GM23338 (cell line): Measurements from ENCODE around the gene FBXO11. TPM values are rescaled to one million over a fixed set of nuclear protein-coding genes. Genes with fewer than 3 reads are reported as not detected.
"Not testable (repeated sequence)": the region's sequence is repeated elsewhere in the genome, so short reads cannot be mapped to it uniquely, and the experiment has no call there.

ENCODE experiments used
- ATAC-seq: fragments of 200-7000 bp; cut with Tn5 transposase; 3 replicates; pipeline ENCODE4 v1.9.1; 2020
- DNase-seq: peaks from one replicate; pipeline ENCODE4 v3.0.0-alpha.2; 2015; ENCODE audit warnings: low spot score
- H2AFZ ChIP-seq: fragments of 200-600 bp; sonication (generic); 2 replicates; pipeline ENCODE4 v1.8.0; 2016; ENCODE audit warnings: antibody characterized with exemption, mild to moderate bottlenecking, moderate library complexity
- H3F3A ChIP-seq: fragments of 200-600 bp; sonication (generic); replicated peaks from 2 replicates; pipeline ENCODE4 v1.8.0; 2017; ENCODE audit warnings: antibody characterized with exemption, mixed run types, low read depth
- H3K27ac ChIP-seq: fragments of 200-600 bp; sonication (generic); 2 replicates; pipeline ENCODE4 v1.6.1; 2016; ENCODE audit warnings: low read depth
- H3K27me3 ChIP-seq: fragments of 200-600 bp; sonication (generic); 2 replicates; pipeline ENCODE4 v1.8.0; 2016; ENCODE audit warnings: mild to moderate bottlenecking, mixed run types, moderate library complexity; ENCODE audit not compliant: insufficient read depth
- H3K36me3 ChIP-seq: fragments of 200-600 bp; sonication (generic); 2 replicates; pipeline ENCODE4 v1.8.0; 2016; ENCODE audit warnings: mild to moderate bottlenecking; ENCODE audit not compliant: insufficient read depth
- H3K4me1 ChIP-seq: fragments of 200-600 bp; sonication (generic); 2 replicates; pipeline ENCODE4 v1.8.0; 2016; ENCODE audit warnings: mild to moderate bottlenecking, moderate library complexity; ENCODE audit not compliant: insufficient read depth
- H3K4me2 ChIP-seq: fragments of 200-600 bp; sonication (generic); 2 replicates; pipeline ENCODE4 v1.7.1; 2017; ENCODE audit warnings: mixed run types
- H3K4me3 ChIP-seq: fragments of 200-600 bp; sonication (generic); 2 replicates; pipeline ENCODE4 v1.6.1; 2016; ENCODE audit warnings: mixed run types
- H3K79me2 ChIP-seq: fragments of 200-600 bp; sonication (generic); replicated peaks from 2 replicates; pipeline ENCODE4 v1.8.0; 2017; ENCODE audit warnings: mild to moderate bottlenecking; ENCODE audit not compliant: insufficient read depth
- H3K9me2 ChIP-seq: fragments of 200-600 bp; sonication (generic); 2 replicates; pipeline ENCODE4 v1.8.0; 2017; ENCODE audit not compliant: insufficient read depth
- H4K20me1 ChIP-seq: fragments of 200-600 bp; sonication (generic); replicated peaks from 2 replicates; pipeline ENCODE4 v1.8.0; 2017; ENCODE audit warnings: mild to moderate bottlenecking; ENCODE audit not compliant: insufficient read depth
- H3K27ac Mint-ChIP-seq: 2 replicates; pipeline ENCODE4 v1.8.0; 2020; ENCODE audit warnings: inconsistent platforms, mild to moderate bottlenecking, moderate library complexity, mixed read lengths
- H3K27me3 Mint-ChIP-seq: 3 replicates; pipeline ENCODE4 v1.8.0; 2022; ENCODE audit warnings: low read depth, mild to moderate bottlenecking, moderate library complexity, mixed read lengths, inconsistent platforms; ENCODE audit not compliant: insufficient read depth, poor library complexity
- H3K36me3 Mint-ChIP-seq: 3 replicates; pipeline ENCODE4 v1.8.0; 2021; ENCODE audit warnings: low read depth, mild to moderate bottlenecking, inconsistent platforms, moderate library complexity, mixed read lengths
- H3K4me1 Mint-ChIP-seq: 3 replicates; pipeline ENCODE4 v1.8.0; 2020; ENCODE audit warnings: mild to moderate bottlenecking, inconsistent platforms, mixed read lengths
- H3K4me3 Mint-ChIP-seq: 3 replicates; pipeline ENCODE4 v1.8.0; 2021; ENCODE audit warnings: moderate library complexity, mild to moderate bottlenecking, inconsistent platforms, mixed read lengths
- H3K9me3 Mint-ChIP-seq: 3 replicates; pipeline ENCODE4 v1.8.0; 2020; ENCODE audit warnings: moderate library complexity, mild to moderate bottlenecking, inconsistent platforms, mixed read lengths
- ETS1 ChIP-seq: IDR thresholded peaks from 2 replicates; pipeline ENCODE4 v1.6.1; 2016; ENCODE audit warnings: antibody characterized with exemption
- EZH2 ChIP-seq: fragments of 200-600 bp; sonication (generic); IDR thresholded peaks from one replicate; pipeline ENCODE4 v1.8.0; 2017; ENCODE audit warnings: antibody characterized with exemption, mild to moderate bottlenecking, low read depth; ENCODE audit not compliant: unreplicated experiment
- EZH2phosphoT487 ChIP-seq: fragments of 200-600 bp; sonication (generic); IDR thresholded peaks from one replicate; pipeline ENCODE4 v1.8.1; 2018; ENCODE audit warnings: antibody characterized with exemption; ENCODE audit not compliant: unreplicated experiment
- JUNB ChIP-seq: IDR thresholded peaks from one replicate; pipeline ENCODE4 v1.6.1; 2016; ENCODE audit warnings: antibody characterized with exemption; ENCODE audit not compliant: unreplicated experiment
- POLR2AphosphoS5 ChIP-seq: IDR thresholded peaks from 2 replicates; pipeline ENCODE4 v1.6.1; 2016; ENCODE audit warnings: antibody characterized with exemption, low read depth
- REST ChIP-seq: IDR thresholded peaks from one replicate; pipeline ENCODE4 v1.6.1; 2018; ENCODE audit warnings: antibody characterized with exemption; ENCODE audit not compliant: unreplicated experiment
- STAT1 ChIP-seq: IDR thresholded peaks from one replicate; pipeline ENCODE4 v1.6.1; 2016; ENCODE audit warnings: antibody characterized with exemption; ENCODE audit not compliant: unreplicated experiment
- ZNF114 ChIP-seq: fragments of 250-450 bp; sonication (Bioruptor Pico); IDR thresholded peaks from 2 replicates; pipeline ENCODE4 v1.5.0; 2020; ENCODE audit warnings: mild to moderate bottlenecking, moderate library complexity
- ZNF331 ChIP-seq: fragments of 250-450 bp; sonication (Bioruptor Pico); IDR thresholded peaks from 2 replicates; pipeline ENCODE4 v1.5.0; 2020; ENCODE audit warnings: low read depth, mild to moderate bottlenecking, moderate library complexity
- polyA plus RNA-seq: library from polyadenylated mRNA; unstranded; fragments of >200 nt; fragmentation: Nextera tagmentation; extraction: Ambion mirVana; gene quantifications from 2 replicates; pipeline ENCODE4 v1.2.1, GENCODE V29; 2016
- total RNA-seq: library from RNA; depleted of rRNA; stranded (reverse); fragments of >200 nt; shearing (Covaris generic); gene quantifications from 2 replicates; pipeline ENCODE4 v1.2.3, GENCODE V29; 2014

The FBXO11 gene
- total and polyA plus RNA-seq, 2 experiments from 2014 or later, result 21.5 to 52.7 TPM

DNA sequence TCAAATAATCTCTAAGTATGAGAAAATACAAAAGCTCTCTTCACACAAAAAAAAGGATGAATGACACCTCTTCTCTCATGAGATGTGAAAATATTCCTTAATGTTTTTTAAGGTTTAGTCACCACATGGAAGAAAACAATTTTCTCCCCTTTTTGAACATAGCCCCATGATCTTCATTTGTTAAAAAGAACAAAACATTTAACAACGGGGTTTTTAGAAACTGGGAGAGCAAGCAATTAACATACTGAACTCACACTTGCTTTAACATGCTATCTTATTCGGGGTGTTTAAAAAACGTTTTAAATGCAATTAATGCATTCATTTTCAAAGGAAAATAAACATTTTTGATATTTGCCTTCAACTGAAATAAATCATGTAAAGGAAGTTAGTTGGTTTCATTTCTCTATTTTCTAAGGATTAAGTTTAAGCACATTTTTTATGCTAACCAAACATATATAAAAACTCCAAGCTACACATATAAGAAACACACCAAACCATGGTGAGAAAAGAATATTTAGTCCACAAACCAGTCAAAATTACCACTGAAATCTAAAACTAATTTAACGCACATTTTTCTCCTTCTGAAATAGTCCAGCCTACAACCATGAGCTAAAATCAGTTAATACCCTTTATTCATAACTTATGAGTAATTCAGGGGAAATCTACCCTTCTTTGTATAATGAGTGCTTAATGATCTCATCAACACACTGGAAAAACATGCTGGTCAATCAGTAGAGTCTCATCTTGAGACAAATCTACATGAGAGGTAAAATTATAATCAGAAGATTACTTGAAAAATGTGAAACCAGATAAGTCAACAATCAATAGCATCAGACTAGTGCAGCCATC lies 8.2 kb downstream of the FBXO11 start:
- Mint-ChIP-seq H3K27ac (no peak overlapping the region; the same call in 1 of the 2 replicates), H3K27me3 (no peaks in the 10 kb centered on the region), H3K36me3 (no peaks in the 10 kb centered on the region), H3K9me3 (no peaks in the 10 kb centered on the region), H3K4me1 (peaks cover 53% of the 10 kb centered on the region), H3K4me3 (no peak overlapping the region)
- Histone ChIP-seq H3F3A (no peaks in the 10 kb centered on the region), H3K4me1 (peaks cover 35% of the 10 kb centered on the region), H2AFZ (no peak overlapping the region), H3K36me3 (no peaks in the 10 kb centered on the region), H3K9me2 (no peaks in the 10 kb centered on the region), H3K79me2 (peaks cover 99% of the 10 kb centered on the region), H3K27ac (no peak overlapping the region), H3K27me3 (no peaks in the 10 kb centered on the region), H4K20me1 (peaks cover 32% of the 10 kb centered on the region), H3K4me3 (no peak overlapping the region), H3K4me2 (peak overlapping the region; percentile 5)
- no peak for ATAC-seq
- no peak for DNase-seq
- TF ChIP-seq EZH2phosphoT487, result no peak
- no peak for TF ChIP-seq STAT1
- no peak for TF ChIP-seq POLR2AphosphoS5
- TF ChIP-seq JUNB, result no peak
- TF ChIP-seq ZNF331 (CRISPR knock-in tag), result no peak
- no peak for TF ChIP-seq EZH2
- TF ChIP-seq REST, result no peak
- no peak for TF ChIP-seq ZNF114
- TF ChIP-seq ETS1, result no peak

DNA sequence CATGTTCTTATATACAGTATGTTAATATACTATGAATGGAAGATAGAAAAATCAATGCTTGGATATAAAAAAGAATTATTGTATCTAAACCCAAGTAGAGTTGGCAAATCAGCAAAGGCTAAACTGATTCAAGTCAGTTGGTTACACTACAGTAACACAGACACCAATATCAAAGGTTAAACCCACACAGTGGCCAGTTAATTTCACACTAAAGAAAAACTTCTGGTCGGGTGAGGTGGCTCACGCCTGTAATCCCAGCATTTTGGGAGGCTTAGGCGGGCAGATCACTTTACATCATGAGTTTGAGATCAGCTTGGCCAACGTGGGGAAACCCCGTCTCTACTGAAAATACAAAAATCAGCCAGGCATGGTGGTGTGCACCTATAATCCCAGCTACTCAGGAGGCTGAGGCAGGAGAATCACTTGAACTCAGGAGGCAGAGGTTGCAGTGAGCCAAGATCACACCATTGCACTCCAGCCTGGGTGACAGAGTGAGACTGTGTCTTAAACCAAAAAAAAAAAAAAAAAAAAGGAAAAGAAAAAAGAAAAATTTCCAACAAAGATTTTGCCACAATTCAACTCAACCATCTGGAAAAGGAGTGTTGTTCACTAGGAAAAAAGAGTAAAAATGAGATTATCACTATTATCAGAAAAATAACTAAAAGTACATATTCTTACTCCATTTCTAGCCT lies 9.0 kb downstream of the FBXO11 start:
- H3K27me3 Mint-ChIP-seq, H3K9me3 Mint-ChIP-seq, DNase-seq, H3K36me3 ChIP-seq, H3K27ac ChIP-seq, H3K9me2 ChIP-seq, H3K4me3 ChIP-seq, H3K4me2 ChIP-seq, H2AFZ ChIP-seq, H3K36me3 Mint-ChIP-seq, H3K4me3 Mint-ChIP-seq, ATAC-seq, H3F3A ChIP-seq, H3K27me3 ChIP-seq: not testable (repeated sequence)
- Mint-ChIP-seq H3K4me1 (peaks cover 49% of the 10 kb centered on the region), H3K27ac (peak overlapping the region; percentile 54)
- Histone ChIP-seq H3K79me2 (peaks cover 99% of the 10 kb centered on the region), H3K4me1 (peaks cover 35% of the 10 kb centered on the region), H4K20me1 (peaks cover 28% of the 10 kb centered on the region)
